Stimulated activated effector memory CD8-positive, alpha-beta T cell treated with anti-CD3 and anti-CD28 coated beads, Interleukin-12 subunit alpha, Interleukin-12 subunit beta, amount 100 ng/mL, for 72 hours (primary cell): ENCODE measurements around the gene HNRNPH2.
A peak's percentile ranks its signal among the peaks of the same experiment; 100 is the strongest.

Source experiments
- ATAC-seq: fragments of 150-1000 bp; cut with Tn5 transposase; 2 replicates; pipeline ENCODE4 v1.10.0; 2021
- DNase-seq, 2 donors: peaks; one replicate each; pipeline ENCODE4 v3.0.0; 2021 to 2022; ENCODE audit warnings: low spot score in 2 of 2
- H3K27ac Mint-ChIP-seq: one replicate; pipeline ENCODE4 v1.8.0; 2022; ENCODE audit warnings: mild to moderate bottlenecking, mixed read lengths
- H3K36me3 Mint-ChIP-seq: one replicate; pipeline ENCODE4 v1.8.0; 2022; ENCODE audit warnings: mild to moderate bottlenecking, mixed read lengths
- H3K4me1 Mint-ChIP-seq: one replicate; pipeline ENCODE4 v1.8.0; 2022; ENCODE audit warnings: mixed read lengths
- H3K4me3 Mint-ChIP-seq: one replicate; pipeline ENCODE4 v1.8.0; 2022; ENCODE audit warnings: mild to moderate bottlenecking, mixed read lengths
- H3K9me3 Mint-ChIP-seq: one replicate; pipeline ENCODE4 v1.8.0; 2022; ENCODE audit warnings: mixed read lengths

Gene HNRNPH2

GRCh38 chrX:101415180-101416145 lies 7.4 kb downstream of the HNRNPH2 start:
- peak overlapping the region; percentile 87 for H3K27ac Mint-ChIP-seq
- no peaks in the 10 kb centered on the region for H3K9me3 Mint-ChIP-seq
- peak overlapping the region; percentile 63 for H3K4me3 Mint-ChIP-seq
- ATAC-seq (peak; percentile 84), DNase-seq (peak; percentile 6 to 52)
- peaks cover 46% of the 10 kb centered on the region for H3K36me3 Mint-ChIP-seq
- peaks cover 70% of the 10 kb centered on the region for H3K4me1 Mint-ChIP-seq

DNA sequence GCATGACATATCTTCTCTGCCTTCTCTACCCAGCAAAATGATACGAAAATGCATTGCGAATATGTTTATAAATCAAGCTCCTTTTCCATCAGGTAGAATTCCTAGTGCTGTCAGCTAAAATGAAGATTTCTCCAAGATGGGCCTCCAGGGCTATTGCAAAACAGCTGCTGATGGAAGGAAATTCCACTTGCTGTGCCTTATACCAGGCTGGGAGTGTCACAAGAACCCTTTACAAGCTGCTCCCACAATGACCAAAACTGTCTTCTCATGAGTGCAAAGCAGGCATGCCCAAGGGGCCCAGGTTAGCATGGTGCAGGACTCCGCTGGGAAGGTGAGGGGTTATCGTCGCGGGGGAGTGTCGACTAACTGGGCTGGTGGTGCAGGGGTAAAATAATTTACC lies 8.7 kb downstream of the HNRNPH2 start:
- H3K4me1 Mint-ChIP-seq = peaks cover 68% of the 10 kb centered on the region

DNA sequence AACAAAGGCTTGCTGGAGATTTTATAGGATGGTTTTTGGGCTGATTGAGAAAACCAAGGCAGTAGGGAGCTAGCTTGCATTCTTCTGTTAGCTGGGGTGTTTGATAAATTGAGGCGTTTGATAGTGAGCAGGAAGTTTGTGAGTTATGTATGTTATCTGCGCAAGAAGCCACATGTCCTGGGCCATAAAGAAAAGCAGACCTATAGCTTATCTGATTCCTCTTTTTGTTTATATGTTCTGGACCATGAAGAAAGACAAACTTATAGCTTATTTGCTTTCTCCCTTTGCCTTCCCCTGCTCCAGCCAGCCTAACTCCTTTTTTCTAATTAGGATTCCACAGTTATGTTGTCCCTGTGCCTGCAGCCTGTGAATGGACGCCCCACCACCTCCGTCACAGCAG lies 9.2 kb downstream of the HNRNPH2 start:
- H3K36me3 Mint-ChIP-seq = peaks cover 37% of the 10 kb centered on the region
- H3K9me3 Mint-ChIP-seq = no peaks in the 10 kb centered on the region
- peak overlapping the region; percentile 86 for H3K4me3 Mint-ChIP-seq
- no peak for ATAC-seq
- H3K27ac Mint-ChIP-seq = peak overlapping the region; percentile 100
- DNase-seq = no peak
- H3K4me1 Mint-ChIP-seq = peaks cover 63% of the 10 kb centered on the region

More for the DNA sequence above, 8.7 kb downstream of the HNRNPH2 start:
- ATAC-seq (no peak), DNase-seq (no peak)
- Mint-ChIP-seq H3K36me3 (peaks cover 42% of the 10 kb centered on the region), H3K4me3 (no peak overlapping the region), H3K27ac (peak overlapping the region; percentile 63), H3K9me3 (no peaks in the 10 kb centered on the region)

GRCh38 chrX:101417981-101418841 lies 10.2 kb downstream of the HNRNPH2 start:
- peaks cover 27% of the 10 kb centered on the region for H3K36me3 Mint-ChIP-seq
- H3K27ac Mint-ChIP-seq = peak overlapping the region; percentile 100
- peak; percentile 22 to 69 for DNase-seq
- H3K4me1 Mint-ChIP-seq = peaks cover 53% of the 10 kb centered on the region
- no peaks in the 10 kb centered on the region for H3K9me3 Mint-ChIP-seq
- ATAC-seq = peak; percentile 62
- H3K4me3 Mint-ChIP-seq = peak overlapping the region; percentile 86

DNA sequence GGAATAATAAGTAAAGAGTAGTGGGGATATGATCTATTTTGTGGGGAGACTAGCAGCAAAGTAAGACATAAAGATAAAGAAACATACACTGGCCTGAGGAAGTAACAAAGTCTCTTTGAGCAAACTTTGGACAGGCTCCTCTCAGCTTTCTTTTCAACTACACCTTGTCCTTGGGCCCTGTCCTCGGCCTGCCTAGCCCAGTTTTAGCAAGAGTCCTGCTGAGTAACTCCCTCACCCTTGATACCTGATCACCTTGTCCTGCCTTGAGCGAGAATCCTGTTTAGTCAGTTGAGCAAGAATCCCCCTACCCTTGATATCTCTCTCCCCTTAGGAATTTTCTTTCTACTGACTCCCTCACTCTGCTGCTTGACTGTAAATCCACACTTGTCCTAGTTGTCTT lies 11.5 kb downstream of the HNRNPH2 start:
- H3K4me3 Mint-ChIP-seq = peak overlapping the region; percentile 86
- peak overlapping the region; percentile 100 for H3K27ac Mint-ChIP-seq

DNA sequence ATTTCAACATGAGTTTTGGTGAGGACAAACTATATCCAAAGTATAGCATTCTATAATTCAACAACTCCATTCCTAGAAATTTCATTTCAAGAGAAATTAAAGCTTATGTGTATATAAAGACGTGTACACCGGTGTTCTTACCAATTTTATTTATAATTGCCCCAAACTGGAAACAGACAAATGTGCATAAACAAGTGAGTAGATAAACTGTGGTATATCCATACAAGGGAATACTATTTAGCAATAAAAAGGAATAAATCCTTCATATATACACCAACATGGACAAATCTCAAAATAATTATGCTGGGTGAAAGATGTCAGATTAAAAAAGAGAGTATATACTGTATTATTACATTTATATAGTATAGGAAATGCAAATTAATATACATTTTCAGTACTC lies 19.9 kb downstream of the HNRNPH2 start:
- no peak for ATAC-seq
- no peak for DNase-seq
- Mint-ChIP-seq H3K9me3 (no peaks in the 10 kb centered on the region), H3K27ac (no peak overlapping the region), H3K4me3 (no peak overlapping the region), H3K36me3 (peaks cover 14% of the 10 kb centered on the region), H3K4me1 (peaks cover 13% of the 10 kb centered on the region)

More for the DNA sequence above, 11.5 kb downstream of the HNRNPH2 start:
- H3K9me3 Mint-ChIP-seq = no peaks in the 10 kb centered on the region
- H3K36me3 Mint-ChIP-seq = peaks cover 19% of the 10 kb centered on the region
- H3K4me1 Mint-ChIP-seq = peaks cover 49% of the 10 kb centered on the region
- ATAC-seq = no peak
- DNase-seq = no peak

- Mint-ChIP-seq H3K4me1 (peaks cover 13% of the 10 kb centered on the region), H3K9me3 (no peaks in the 10 kb centered on the region), H3K4me3 (peak overlapping the region; percentile 59), H3K36me3 (peaks cover 14% of the 10 kb centered on the region), H3K27ac (peak overlapping the region; percentile 92)
- peak; percentile 94 for ATAC-seq
- no peak for DNase-seq
Observed at GRCh38 chrX:101429934-101430333, 21.9 kb downstream of the HNRNPH2 start.

- Mint-ChIP-seq H3K4me3 (peak overlapping the region; percentile 59), H3K36me3 (peaks cover 14% of the 10 kb centered on the region), H3K27ac (peak overlapping the region; percentile 92), H3K9me3 (no peaks in the 10 kb centered on the region), H3K4me1 (peaks cover 13% of the 10 kb centered on the region)
- peak; percentile 96 for ATAC-seq
- no peak for DNase-seq
Observed at GRCh38 chrX:101430457-101431078, 22.5 kb downstream of the HNRNPH2 start.

- Mint-ChIP-seq H3K4me1 (no peaks in the 10 kb centered on the region), H3K27ac (no peak overlapping the region), H3K4me3 (no peak overlapping the region), H3K9me3 (no peaks in the 10 kb centered on the region), H3K36me3 (peaks cover 15% of the 10 kb centered on the region)
- ATAC-seq (no peak), DNase-seq (no peak)
Observed at GRCh38 chrX:101442085-101442484, 34.1 kb downstream of the HNRNPH2 start.

GRCh38 chrX:101449279-101449678 lies 41.3 kb downstream of the HNRNPH2 start:
- H3K27ac Mint-ChIP-seq = no peak overlapping the region
- peaks cover 4% of the 10 kb centered on the region for H3K36me3 Mint-ChIP-seq
- no peak for ATAC-seq

GRCh38 chrX:101450085-101450484 lies 42.1 kb downstream of the HNRNPH2 start:
- Mint-ChIP-seq H3K4me1 (no peaks in the 10 kb centered on the region), H3K9me3 (peaks cover 3% of the 10 kb centered on the region), H3K4me3 (no peak overlapping the region), H3K36me3 (peaks cover 4% of the 10 kb centered on the region), H3K27ac (no peak overlapping the region)
- ATAC-seq = no peak
- no peak for DNase-seq

More at GRCh38 chrX:101449279-101449678, 41.3 kb downstream of the HNRNPH2 start:
- Mint-ChIP-seq H3K4me1 (no peaks in the 10 kb centered on the region), H3K4me3 (no peak overlapping the region), H3K9me3 (peaks cover 3% of the 10 kb centered on the region)
- no peak for DNase-seq

GRCh38 chrX:101450961-101451360 lies 42.9 kb downstream of the HNRNPH2 start:
- ATAC-seq (no peak), DNase-seq (no peak)
- Mint-ChIP-seq H3K27ac (no peak overlapping the region), H3K36me3 (peaks cover 4% of the 10 kb centered on the region), H3K4me3 (no peak overlapping the region), H3K9me3 (peaks cover 3% of the 10 kb centered on the region), H3K4me1 (no peaks in the 10 kb centered on the region)

DNA sequence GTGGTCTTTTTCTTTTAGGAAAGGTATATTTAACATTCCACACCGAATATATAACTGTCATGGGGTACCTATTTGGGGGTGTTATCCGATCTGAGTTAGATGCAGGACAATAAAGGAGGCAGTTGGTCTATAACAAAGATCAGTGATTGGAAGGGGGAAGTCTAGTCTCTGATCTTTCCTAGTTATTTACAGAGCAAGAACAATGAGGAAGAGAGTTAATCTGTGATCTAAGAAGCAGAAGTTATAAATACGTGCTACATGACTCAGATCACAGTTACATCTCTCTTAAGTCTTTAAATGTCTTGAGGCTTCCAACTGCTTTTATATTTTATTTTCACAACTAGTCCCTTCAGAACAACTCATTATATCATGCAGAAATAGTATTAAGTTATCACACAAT lies 44.0 kb downstream of the HNRNPH2 start:
- no peak for DNase-seq
- ATAC-seq = no peak

GRCh38 chrX:101460669-101461068 lies 52.6 kb downstream of the HNRNPH2 start:
- H3K36me3 Mint-ChIP-seq = no peaks in the 10 kb centered on the region
- no peaks in the 10 kb centered on the region for H3K9me3 Mint-ChIP-seq
- H3K4me1 Mint-ChIP-seq = no peaks in the 10 kb centered on the region
- DNase-seq (no peak), ATAC-seq (no peak)
- H3K27ac Mint-ChIP-seq = no peak overlapping the region
- no peak overlapping the region for H3K4me3 Mint-ChIP-seq

More for the DNA sequence above, 44.0 kb downstream of the HNRNPH2 start:
- no peaks in the 10 kb centered on the region for H3K4me1 Mint-ChIP-seq
- peaks cover 3% of the 10 kb centered on the region for H3K9me3 Mint-ChIP-seq
- no peak overlapping the region for H3K27ac Mint-ChIP-seq
- H3K36me3 Mint-ChIP-seq = peaks cover 4% of the 10 kb centered on the region
- no peak overlapping the region for H3K4me3 Mint-ChIP-seq

DNA sequence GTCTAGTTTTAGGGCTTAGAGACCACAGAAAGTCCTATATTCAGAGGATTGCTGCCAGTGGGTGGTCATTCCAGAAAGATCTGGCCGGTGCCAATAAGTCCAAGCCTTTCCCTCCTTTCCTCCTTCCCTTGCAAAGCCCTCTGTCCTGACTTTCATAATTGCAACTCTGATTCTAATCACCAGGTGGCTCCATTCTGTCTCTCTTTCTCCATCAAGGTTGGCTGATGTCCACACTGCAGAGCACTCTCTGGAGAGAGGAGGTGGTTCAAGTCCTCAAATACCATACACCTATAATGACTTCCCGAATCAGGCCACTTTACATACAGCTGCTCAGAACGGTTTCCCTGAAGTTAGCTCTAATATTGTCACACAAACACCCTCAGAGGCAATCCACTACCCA lies 54.9 kb downstream of the HNRNPH2 start:
- Mint-ChIP-seq H3K4me3 (no peak overlapping the region), H3K36me3 (no peaks in the 10 kb centered on the region), H3K9me3 (no peaks in the 10 kb centered on the region), H3K4me1 (no peaks in the 10 kb centered on the region), H3K27ac (no peak overlapping the region)
- DNase-seq (no peak), ATAC-seq (no peak)
